T-cell (primary cell): ENCODE data around the gene DRAM1. TPM values are rescaled to one million over a fixed set of nuclear protein-coding genes. Genes with fewer than 3 reads are reported as not detected.

Experiments
- ATAC-seq, 4 experiments: fragments of 200-7000 bp in 3 of 4; fragments of 150-1000 bp in 1 of 4; cut with Tn5 transposase; replicated peaks in 1 of 4; 1 replicate in 3 of 4; 2 replicates in 1 of 4; pipeline ENCODE4 v1.10.0; 2021; ENCODE audit warnings: moderate library complexity in 3 of 4, mild to moderate bottlenecking in 2 of 4, moderate number of reproducible peaks in 1 of 4
- CTCF ChIA-PET, 2 donors: fragments of 300-600 bp; sonication (Branson Sonifier 250); formaldehyde crosslinking; loops; one replicate each; lab custom pipeline; 2022; ENCODE audit warnings: antibody characterized with exemption in 2 of 2; lab: Charles Lee
- POLR2A ChIA-PET, 2 donors: fragments of 300-600 bp; sonication (Branson Sonifier 250); formaldehyde crosslinking; loops; one replicate each; lab custom pipeline; 2022; ENCODE audit warnings: antibody characterized with exemption in 2 of 2; lab: Charles Lee
- DNase-seq, 35 experiments: peaks; one replicate each; pipeline versions ENCODE4 v3.0.0 to v3.0.0-alpha.2; 2013 to 2023
- H3K27ac ChIP-seq: one replicate; pipeline ENCODE4 v1.5.1; 2013; ENCODE audit warnings: low read length
- H3K27me3 ChIP-seq, 2 experiments: replicated peaks in 1 of 2; 1 replicate in 1 of 2; 2 replicates in 1 of 2; pipeline versions ENCODE4 v1.6.1 to v1.7.0; 2013; ENCODE audit warnings: low read length in 1 of 2, mixed read lengths in 1 of 2; ENCODE audit not compliant: control insufficient read depth in 2 of 2, insufficient read depth in 2 of 2; ENCODE audit errors: extremely low read depth in 1 of 2
- H3K36me3 ChIP-seq, 2 donors: 1 replicate in 1 of 2; 2 replicates in 1 of 2; pipeline versions ENCODE4 v1.6.1 to v1.7.0; 2013; ENCODE audit warnings: low read length in 1 of 2; ENCODE audit not compliant: control insufficient read depth in 2 of 2, insufficient read depth in 1 of 2; ENCODE audit errors: extremely low read depth in 1 of 2
- H3K4me1 ChIP-seq, 2 experiments: 1 replicate in 1 of 2; 2 replicates in 1 of 2; pipeline versions ENCODE4 v1.6.1 to v1.7.0; 2013; ENCODE audit warnings: low read length in 2 of 2, mixed read lengths in 1 of 2; ENCODE audit not compliant: insufficient read depth in 2 of 2, control insufficient read depth in 1 of 2; ENCODE audit errors: extremely low read depth in 1 of 2
- H3K4me3 ChIP-seq, 2 donors: 1 replicate in 1 of 2; 2 replicates in 1 of 2; pipeline versions ENCODE4 v1.5.1 to v1.7.0; 2013; ENCODE audit warnings: mild to moderate bottlenecking in 2 of 2, low read length in 1 of 2, moderate library complexity in 1 of 2; ENCODE audit not compliant: control insufficient read depth in 1 of 2; ENCODE audit errors: extremely low read depth in 1 of 2
- H3K9me3 ChIP-seq: 2 replicates; pipeline ENCODE4 v1.7.0; 2013
- H3K27ac Mint-ChIP-seq, 2 donors: one replicate each; pipeline ENCODE4 v1.8.0; 2020 to 2021; ENCODE audit warnings: mild to moderate bottlenecking in 2 of 2, mixed read lengths in 2 of 2
- H3K27me3 Mint-ChIP-seq, 2 donors: one replicate each; pipeline ENCODE4 v1.8.0; 2021 to 2022; ENCODE audit warnings: mixed read lengths in 2 of 2
- H3K36me3 Mint-ChIP-seq: one replicate; pipeline ENCODE4 v1.8.0; 2021; ENCODE audit warnings: mixed read lengths
- H3K4me1 Mint-ChIP-seq, 3 donors: one replicate each; pipeline ENCODE4 v1.8.0; 2020 to 2022; ENCODE audit warnings: mixed read lengths in 3 of 3, mild to moderate bottlenecking in 1 of 3
- H3K4me3 Mint-ChIP-seq, 3 donors: one replicate each; pipeline ENCODE4 v1.8.0; 2020 to 2022; ENCODE audit warnings: mild to moderate bottlenecking in 3 of 3, mixed read lengths in 3 of 3, moderate library complexity in 3 of 3
- H3K9me3 Mint-ChIP-seq, 3 donors: one replicate each; pipeline ENCODE4 v1.8.0; 2020 to 2022; ENCODE audit warnings: mixed read lengths in 3 of 3
- WGBS: methylation state at CpG from one replicate; pipeline ENCODE4 v1.1.5; 2013; ENCODE audit warnings: missing lambda C conversion rate; ENCODE audit not compliant: insufficient coverage; 5-methylcytosine and 5-hydroxymethylcytosine counted together
- total RNA-seq, 35 experiments: library from RNA in 6 of 35; stranded (reverse) in 6 of 35; fragments of 120-200 nt in 1 of 35; gene quantifications; one replicate each; pipeline versions ENCODE4 v1.2.1 to v1.2.4 and lab custom pipeline; 2013 to 2026

Gene DRAM1
- total RNA-seq, 5 donors from 2014 or later (not counting 1 experiment from before 2014, with no cell fraction given) = 1.4 to 3.8 (median 1.9) TPM

DNA sequence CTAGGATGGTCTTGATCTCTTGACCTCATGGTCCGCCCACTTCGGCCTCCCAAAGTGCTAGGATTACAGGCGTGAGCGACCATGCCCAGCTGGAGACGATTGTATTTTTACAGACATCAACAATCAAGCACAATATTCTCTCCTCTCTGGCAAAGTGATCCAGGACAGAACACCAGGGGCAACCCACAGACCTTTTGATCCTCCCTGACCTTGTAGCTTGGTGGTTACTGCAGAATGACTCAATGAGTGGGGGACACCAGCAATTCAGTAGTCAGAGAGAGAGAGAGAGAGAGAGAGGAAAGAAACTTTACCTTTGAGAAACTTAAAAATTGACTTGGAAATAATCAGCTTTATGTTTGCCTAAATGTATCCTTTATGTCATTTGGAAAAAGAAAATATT is 51.2 kb downstream of the DRAM1 start:
- Histone ChIP-seq H3K36me3 (no peaks in the 10 kb centered on the region), H3K27ac (no peak overlapping the region), H3K4me3 (no peak overlapping the region), H3K9me3 (no peaks in the 10 kb centered on the region), H3K4me1 (no peaks in the 10 kb centered on the region), H3K27me3 (peaks cover 0 to 11% of the 10 kb centered on the region in 2 experiments)
- Mint-ChIP-seq H3K36me3 (no peaks in the 10 kb centered on the region), H3K27me3 (peaks cover 9 to 12% of the 10 kb centered on the region in 2 donors), H3K27ac (no peak overlapping the region), H3K4me3 (no peak overlapping the region), H3K9me3 (no peaks in the 10 kb centered on the region), H3K4me1 (peaks cover 0 to 8% (median 0%) of the 10 kb centered on the region in 3 donors)
- ChIA-PET POLR2A (interaction anchor here in 1 of 2 donors (0.7 kb wide), 1 partner anchor 172 kb away, joined by 3 read pairs; no protein-coding TSS in a partner anchor), CTCF (interaction anchor here in 1 of 2 donors (0.6 kb wide), 1 partner anchor 176 kb away, joined by 4 read pairs; no protein-coding TSS in a partner anchor)
- ATAC-seq = no peak
- DNase-seq = no peak
- no CpG with 5 or more reads among the region's 5 CpGs for WGBS

DNA sequence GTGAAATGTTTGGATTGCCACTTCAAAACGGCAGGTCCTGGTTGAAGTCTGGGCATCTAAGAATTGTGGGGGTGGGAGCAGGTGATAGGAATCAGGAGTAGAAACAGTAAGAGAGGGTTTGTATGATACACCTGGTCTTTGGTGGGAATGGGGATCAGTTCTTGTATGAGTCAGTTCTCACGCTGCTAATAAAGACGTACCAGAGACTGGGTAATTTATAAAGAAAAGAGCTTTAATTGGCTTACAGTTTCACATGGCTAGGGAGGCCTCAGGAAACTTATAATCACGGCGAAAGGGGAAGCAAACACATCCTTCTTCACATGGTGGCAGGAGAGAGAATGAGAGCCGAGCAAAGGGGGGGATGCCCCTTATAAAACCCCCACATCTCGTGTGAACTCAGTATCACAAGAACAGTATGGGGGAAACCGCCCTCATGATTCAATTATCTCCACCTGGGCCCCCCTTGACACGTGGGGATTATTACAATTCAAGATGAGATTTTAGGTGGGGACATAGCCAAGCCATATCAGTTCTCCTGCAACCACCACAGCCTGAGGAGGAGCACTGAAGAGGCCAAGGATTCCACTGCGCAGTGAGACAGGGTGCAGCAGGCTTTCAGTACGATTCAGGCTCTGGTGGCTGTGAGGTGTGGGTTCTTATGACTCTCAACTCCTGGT is 52.1 kb downstream of the DRAM1 start:
- Histone ChIP-seq H3K27me3 (peaks cover 0 to 11% of the 10 kb centered on the region in 2 experiments), H3K4me3 (no peak overlapping the region), H3K4me1 (no peaks in the 10 kb centered on the region), H3K27ac (no peak overlapping the region), H3K36me3 (no peaks in the 10 kb centered on the region), H3K9me3 (no peaks in the 10 kb centered on the region)
- ChIA-PET CTCF (interaction anchor here in 1 of 2 donors (0.8 kb wide), 1 partner anchor 206 kb away, joined by 3 read pairs; no protein-coding TSS in a partner anchor), POLR2A (interaction anchor here in 1 of 2 donors (0.5 to 0.7 kb wide), 2 partner anchors 83 to 171 kb away, joined by 3 read pairs; no protein-coding TSS in a partner anchor)
- ATAC-seq (no peak), DNase-seq (no peak)
- no peaks in the 10 kb centered on the region for H3K36me3 Mint-ChIP-seq
- H3K27me3 Mint-ChIP-seq = peaks cover 9 to 16% of the 10 kb centered on the region in 2 donors
- H3K9me3 Mint-ChIP-seq = no peaks in the 10 kb centered on the region
- peaks cover 0 to 8% (median 0%) of the 10 kb centered on the region in 3 donors for H3K4me1 Mint-ChIP-seq
- no peak overlapping the region for H3K27ac Mint-ChIP-seq
- no peak overlapping the region for H3K4me3 Mint-ChIP-seq
- 72% methylated on average over 3 of the region's 11 CpGs for WGBS

DNA sequence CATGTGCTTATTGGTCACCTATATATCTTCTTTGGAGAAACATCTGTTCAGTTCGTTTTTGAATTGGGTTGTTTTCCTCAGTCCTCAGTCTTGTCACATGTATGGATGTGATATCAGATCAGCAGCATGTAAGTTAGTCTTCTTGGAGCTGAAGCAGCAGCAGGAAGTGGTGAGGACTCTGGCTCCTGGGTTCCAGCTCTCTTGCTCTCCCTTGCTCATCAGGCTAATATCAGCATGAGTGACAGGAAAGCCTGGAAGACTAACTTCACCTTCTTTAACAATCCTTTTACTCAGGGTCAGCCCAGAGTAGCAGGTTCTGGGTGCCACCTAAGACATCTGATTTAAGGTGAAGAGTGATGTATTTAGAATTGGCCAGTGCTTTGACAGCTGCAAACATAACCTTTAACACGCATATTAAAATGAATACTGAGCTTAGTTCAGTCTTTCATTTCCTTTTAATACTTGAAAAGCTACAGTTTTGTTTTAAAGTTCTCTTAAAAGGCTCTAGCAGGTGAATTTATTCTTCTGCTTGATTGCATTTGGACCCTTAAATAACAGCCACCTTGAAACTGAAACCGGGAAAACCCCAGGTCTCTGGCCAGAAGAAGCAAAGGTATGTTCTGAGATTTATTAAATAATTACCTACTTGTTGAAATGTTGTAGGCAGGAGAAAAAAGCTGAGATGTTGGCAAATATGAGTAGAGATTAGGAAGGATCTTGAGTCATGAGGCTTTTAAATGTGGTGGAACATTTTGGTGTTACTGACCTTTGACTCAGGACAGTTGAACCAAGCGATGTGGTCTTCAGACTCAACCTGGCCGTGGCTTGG is 54.3 kb downstream of the DRAM1 start:
- Mint-ChIP-seq H3K4me3 (no peak overlapping the region), H3K36me3 (no peaks in the 10 kb centered on the region), H3K9me3 (no peaks in the 10 kb centered on the region), H3K4me1 (peaks cover 0 to 8% (median 0%) of the 10 kb centered on the region in 3 donors), H3K27me3 (peaks cover 16 to 17% of the 10 kb centered on the region in 2 donors), H3K27ac (peak overlapping the region in 1 of 2 donors; percentile 2)
- no peak for ATAC-seq
- Histone ChIP-seq H3K4me1 (no peaks in the 10 kb centered on the region), H3K27me3 (peaks cover 0 to 11% of the 10 kb centered on the region in 2 experiments), H3K27ac (no peak overlapping the region), H3K36me3 (no peaks in the 10 kb centered on the region), H3K4me3 (no peak overlapping the region), H3K9me3 (no peaks in the 10 kb centered on the region)
- WGBS = 44% methylated on average over 3 of the region's 5 CpGs
- CTCF ChIA-PET = interaction anchor here in 1 of 2 donors (0.6 kb wide), 1 partner anchor 920 kb away, joined by 3 read pairs; no protein-coding TSS in a partner anchor
- no peak for DNase-seq
- POLR2A ChIA-PET = interaction anchor here in 1 of 2 donors (0.7 kb wide), 1 partner anchor 19 kb away, joined by 3 read pairs; no protein-coding TSS in a partner anchor

DNA sequence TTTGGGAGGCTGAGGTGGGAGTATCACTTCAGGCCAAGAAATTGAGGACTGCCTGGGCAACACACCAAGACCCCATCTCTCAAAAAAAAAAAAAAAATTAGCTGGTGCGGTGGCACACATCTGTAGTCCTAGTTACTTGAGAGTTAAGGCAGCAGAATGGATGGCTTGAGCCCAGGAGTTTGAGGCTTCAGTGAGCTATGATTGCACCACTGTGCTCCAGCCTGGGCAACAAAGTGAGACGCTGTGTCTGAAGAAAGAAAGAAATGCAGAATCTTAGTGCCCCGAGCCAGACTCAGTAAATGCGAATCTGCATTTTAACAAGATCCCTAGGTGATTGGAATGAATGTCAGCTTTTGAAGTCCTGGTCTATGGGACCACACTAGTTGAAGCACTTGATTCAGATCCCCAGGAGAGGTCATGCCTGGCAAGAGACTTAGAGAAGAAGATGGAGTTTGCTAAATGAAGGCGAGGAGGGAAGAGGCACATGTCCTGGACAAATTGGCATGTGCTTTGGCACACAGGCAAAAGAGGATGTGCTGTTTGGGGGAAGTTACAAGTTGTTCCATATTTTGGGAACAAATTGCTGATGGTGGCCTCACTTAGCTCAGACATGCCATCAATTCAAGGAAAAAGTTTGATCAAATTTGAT is 56.6 kb downstream of the DRAM1 start:
- POLR2A ChIA-PET = no interaction called here
- peaks cover 0 to 8% (median 0%) of the 10 kb centered on the region in 3 donors for H3K4me1 Mint-ChIP-seq
- peaks cover 14 to 18% of the 10 kb centered on the region in 2 donors for H3K27me3 Mint-ChIP-seq
- Histone ChIP-seq H3K9me3 (no peaks in the 10 kb centered on the region), H3K27me3 (peaks cover 0 to 6% of the 10 kb centered on the region in 2 experiments), H3K4me1 (no peaks in the 10 kb centered on the region), H3K4me3 (no peak overlapping the region), H3K27ac (no peak overlapping the region), H3K36me3 (no peaks in the 10 kb centered on the region)
- H3K4me3 Mint-ChIP-seq = no peak overlapping the region
- CTCF ChIA-PET = interaction anchor here in 1 of 2 donors (0.5 to 0.7 kb wide), 3 partner anchors 17 to 538 kb away, joined by 3 to 4 read pairs (median 3); no protein-coding TSS in a partner anchor
- H3K36me3 Mint-ChIP-seq = no peaks in the 10 kb centered on the region
- no peaks in the 10 kb centered on the region for H3K9me3 Mint-ChIP-seq
- no peak for ATAC-seq
- 98% methylated on average over 4 of the region's 5 CpGs for WGBS
- no peak overlapping the region for H3K27ac Mint-ChIP-seq
- DNase-seq = no peak

DNA sequence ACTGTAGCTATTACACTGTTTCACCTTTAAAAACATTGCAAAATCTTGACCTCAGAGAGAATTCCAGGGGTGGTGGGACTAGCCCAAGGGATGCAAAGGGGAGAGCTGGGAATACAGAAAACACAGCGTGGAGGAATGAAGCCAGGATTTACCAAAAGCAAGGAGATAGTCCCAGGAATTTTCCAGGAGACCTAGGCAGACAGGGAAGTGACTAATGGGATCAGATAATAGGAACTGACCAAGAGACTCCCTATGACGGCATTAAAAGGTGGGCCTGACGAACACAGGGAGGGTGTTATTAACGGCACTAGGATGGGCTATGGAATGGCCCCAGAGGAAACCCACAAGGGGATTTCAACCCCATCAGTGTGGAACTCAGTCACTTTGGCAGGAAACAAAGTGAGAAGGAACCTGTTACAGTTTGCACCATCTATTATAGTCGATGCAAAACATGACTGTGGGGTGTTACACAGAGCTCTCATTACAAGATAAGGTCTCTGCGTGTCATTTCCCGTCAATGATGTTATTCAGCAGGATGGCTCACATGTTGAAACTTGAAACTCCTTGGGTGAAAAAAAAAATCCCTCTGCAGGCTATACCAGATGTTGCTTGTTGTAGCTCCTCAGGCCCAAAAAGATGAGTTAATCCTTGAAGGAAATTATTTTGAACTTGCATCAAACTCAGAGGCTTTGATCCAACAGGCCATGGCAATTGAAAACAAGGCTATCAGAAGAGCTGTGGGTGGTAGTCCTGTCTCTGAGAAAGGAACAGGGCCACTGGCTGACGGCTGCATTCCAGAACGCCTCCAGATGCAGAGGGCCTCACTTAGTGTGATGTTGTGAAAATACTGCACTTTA is 58.7 kb downstream of the DRAM1 start:
- no peaks in the 10 kb centered on the region for H3K9me3 Mint-ChIP-seq
- ATAC-seq = peak in 1 of 4 experiments; percentile 57
- peak in 1 of 35 experiments; percentile 6 for DNase-seq
- H3K27me3 ChIP-seq = no peaks in the 10 kb centered on the region
- no peak overlapping the region for H3K27ac ChIP-seq
- 41% methylated on average over 7 of the region's 9 CpGs for WGBS
- no peaks in the 10 kb centered on the region for H3K36me3 Mint-ChIP-seq
- no peak overlapping the region for H3K4me3 Mint-ChIP-seq
- ChIA-PET POLR2A (no interaction called here), CTCF (interaction anchor here (0.5 to 1.3 kb wide), 3 partner anchors 330 to 549 kb away, joined by 3 to 5 read pairs (median 3); no protein-coding TSS in a partner anchor)
- no peaks in the 10 kb centered on the region for H3K36me3 ChIP-seq
- no peak overlapping the region for H3K4me3 ChIP-seq
- no peaks in the 10 kb centered on the region for H3K9me3 ChIP-seq
- no peak overlapping the region for H3K27ac Mint-ChIP-seq
- no peaks in the 10 kb centered on the region for H3K4me1 ChIP-seq
- H3K27me3 Mint-ChIP-seq = peaks cover 7 to 16% of the 10 kb centered on the region in 2 donors
- H3K4me1 Mint-ChIP-seq = peaks cover 0 to 11% (median 0%) of the 10 kb centered on the region in 3 donors
